TTC549 (cell line): ENCODE results near the gene BATF.

Source experiments
- FAIRE-seq: peaks from 2 replicates; lab custom pipeline; 2012; peaks lifted over from hg19 to GRCh38; lab: Jason Lieb, UNC

Gene BATF

DNA sequence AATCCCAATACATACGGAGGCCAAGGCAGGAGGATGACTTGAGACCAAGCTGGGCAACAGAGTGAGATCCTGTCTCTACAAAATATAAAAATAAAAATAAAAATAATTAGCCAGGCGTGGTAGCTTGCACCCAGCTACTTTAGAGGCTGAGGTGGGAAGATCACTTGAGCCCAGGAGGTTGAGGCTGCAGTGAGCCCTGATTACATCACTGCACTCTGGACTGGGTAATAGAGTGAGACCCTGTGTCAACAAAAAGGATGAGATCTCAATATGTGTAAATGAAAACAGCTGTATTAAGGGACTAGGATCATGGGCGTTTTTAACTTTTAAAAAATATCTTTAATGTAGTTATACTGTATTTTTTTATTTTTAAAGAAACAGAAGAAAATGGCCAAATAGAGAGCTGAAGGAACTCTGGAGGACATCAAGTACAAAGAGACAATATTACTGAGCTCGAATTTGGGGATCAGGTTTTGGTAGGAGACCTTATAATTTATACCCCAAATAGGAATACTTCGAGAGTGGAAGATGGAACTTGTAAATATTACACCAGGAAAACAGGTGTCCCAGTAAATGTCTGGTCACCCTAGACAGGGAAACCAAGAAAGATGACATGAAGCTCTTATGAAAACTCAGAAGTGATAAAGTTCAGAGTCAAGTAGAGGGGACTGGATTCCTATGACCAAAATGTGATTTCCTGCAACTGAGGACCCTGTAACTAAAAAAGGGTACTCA lies 13.1 kb downstream of the BATF start:
- no peak for FAIRE-seq

DNA sequence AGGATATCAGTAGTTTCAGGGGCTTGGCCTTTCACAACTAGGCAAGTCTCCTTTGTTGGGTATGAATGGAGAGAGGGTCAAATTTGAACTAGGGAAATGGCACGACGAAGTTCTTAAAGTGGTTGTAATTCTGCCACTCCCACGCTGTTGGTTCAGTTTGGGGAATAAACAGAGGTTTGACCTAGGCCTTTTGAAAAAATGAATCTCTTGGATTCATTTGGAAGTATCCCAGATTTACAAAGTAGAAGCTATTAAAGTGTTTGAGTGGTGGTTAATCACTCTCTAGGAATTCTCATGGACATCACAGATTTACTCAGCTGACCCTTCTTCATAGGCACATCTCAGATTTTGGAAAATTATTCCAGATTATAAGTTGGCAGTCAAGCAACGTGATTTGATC lies 14.8 kb downstream of the BATF start:
- no peak for FAIRE-seq

GRCh38 chr14:75539162-75539560 lies 16.9 kb downstream of the BATF start:
- FAIRE-seq, result no peak

- FAIRE-seq, result no peak
Measured at GRCh38 chr14:75539561-75540478, 17.6 kb downstream of the BATF start.

GRCh38 chr14:75540479-75540851 lies 18.2 kb downstream of the BATF start:
- FAIRE-seq, result no peak

- no peak for FAIRE-seq
Measured at GRCh38 chr14:75542588-75543091, 20.4 kb downstream of the BATF start.

DNA sequence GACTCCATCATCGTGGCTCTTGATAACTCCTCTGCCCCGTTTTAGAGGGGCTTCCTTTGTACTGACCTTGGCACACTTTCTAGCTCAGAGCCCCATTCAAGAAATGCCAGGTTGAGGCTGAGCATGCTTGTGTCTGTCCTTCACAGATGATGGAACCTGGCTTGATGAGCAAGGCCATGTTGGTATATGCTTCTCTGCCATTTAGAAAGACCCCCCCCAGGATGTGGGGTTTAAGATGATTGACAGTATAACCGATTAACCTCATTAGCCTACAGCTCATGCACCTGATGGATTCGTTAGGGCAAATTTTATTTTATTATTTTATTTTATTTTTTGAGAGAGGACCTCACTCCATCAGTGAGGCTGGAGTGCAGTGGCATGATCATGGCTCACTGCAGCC lies 21.0 kb downstream of the BATF start:
- FAIRE-seq, result no peak

GRCh38 chr14:75543786-75544185 lies 21.5 kb downstream of the BATF start:
- no peak for FAIRE-seq

GRCh38 chr14:75545907-75546306 lies 23.6 kb downstream of the BATF start:
- no peak for FAIRE-seq

DNA sequence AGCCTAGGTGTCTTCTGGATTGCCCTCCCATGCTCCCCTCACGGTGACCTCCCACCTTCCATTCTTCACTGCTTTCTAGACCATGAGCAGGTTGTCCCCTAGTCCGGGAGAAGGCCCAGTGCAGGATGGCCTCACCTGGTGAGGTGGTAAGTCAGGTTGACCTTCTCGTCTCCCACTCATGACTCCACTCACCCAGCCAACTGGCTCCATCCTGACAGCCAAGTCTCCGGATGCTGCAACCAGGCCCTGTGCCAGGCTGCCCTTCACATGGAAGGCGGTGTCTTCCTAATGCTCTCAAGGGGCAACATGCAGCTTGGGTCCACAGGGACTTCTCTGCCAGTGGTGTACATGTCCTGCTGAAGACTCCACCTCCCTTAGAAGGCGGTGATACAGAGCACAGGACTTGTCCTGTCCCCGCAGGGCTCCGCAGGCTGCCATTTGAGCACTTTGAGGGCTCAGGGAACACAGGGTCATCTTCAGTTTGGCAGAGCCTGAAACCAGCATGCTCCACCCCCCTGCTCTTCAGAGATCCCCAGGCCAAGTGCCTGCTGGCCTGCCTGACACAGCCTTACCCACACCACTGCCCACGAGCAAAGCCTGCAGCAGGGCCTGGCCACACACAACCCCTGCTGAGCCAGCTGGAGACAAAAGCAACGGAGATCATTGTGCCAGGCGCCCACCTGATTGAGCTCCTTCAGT lies 25.4 kb downstream of the BATF start:
- no peak for FAIRE-seq

DNA sequence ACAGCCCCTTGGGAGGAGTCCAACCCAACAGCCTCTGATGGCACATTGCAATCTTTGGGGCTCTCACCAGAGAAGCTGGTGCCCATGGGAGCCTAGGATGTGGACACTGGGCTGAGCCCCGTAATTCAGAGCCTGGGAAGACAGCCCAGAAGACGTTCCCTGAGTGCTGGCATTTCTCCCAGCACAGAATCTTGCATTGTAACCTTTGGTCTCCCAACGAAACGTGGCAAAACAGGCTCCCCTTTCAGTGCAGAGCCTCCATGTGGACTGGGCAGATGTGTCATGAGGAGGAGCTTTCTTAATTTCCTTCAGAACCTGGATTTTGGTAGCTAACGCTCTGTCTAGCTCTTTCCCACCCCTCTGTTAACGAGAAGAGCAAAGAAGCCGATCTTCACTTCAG lies 26.3 kb downstream of the BATF start:
- FAIRE-seq, result no peak

DNA sequence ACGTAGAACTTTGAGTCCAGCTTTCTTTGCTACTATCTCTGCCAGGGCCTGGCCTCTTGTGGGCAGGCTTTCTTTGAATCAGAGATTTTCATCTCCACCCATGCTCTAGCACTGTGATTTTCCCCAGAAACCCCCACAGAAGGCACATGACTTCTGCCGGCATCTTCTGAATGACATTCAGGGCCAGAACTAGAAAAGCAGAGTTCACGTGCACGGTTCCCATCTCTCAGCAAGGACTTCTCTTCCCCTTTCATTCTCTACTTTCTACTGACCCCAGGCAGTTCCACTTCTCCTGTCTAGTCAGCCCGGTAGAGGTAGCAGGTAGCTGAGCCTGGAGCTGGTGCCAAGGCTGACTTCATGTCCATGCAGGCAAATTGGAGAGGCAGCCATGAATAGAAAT lies 26.9 kb downstream of the BATF start:
- no peak for FAIRE-seq

- FAIRE-seq, result no peak
Measured at GRCh38 chr14:75551021-75551420, 28.8 kb downstream of the BATF start.

DNA sequence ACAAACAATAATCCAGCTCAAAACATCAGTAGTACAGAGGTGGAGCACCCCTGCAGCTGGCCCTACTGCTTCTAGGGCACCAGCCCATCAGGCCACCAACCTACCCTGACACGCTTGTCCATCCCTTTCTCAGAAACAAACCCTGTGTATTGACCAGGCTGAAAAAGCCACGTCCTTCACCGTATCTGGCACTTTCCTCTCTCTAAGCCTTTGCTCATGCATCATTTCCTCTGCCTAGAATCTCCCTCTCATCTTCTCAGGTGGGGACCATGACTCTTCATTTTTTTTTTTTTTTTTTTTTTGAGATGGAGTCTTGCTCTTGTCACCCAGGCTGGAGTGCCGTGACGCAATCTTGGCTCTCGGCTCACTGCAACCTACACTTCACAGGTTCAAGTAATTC lies 30.9 kb downstream of the BATF start:
- FAIRE-seq, result no peak

- no peak for FAIRE-seq
Measured at GRCh38 chr14:75553761-75554364, 31.6 kb downstream of the BATF start.

- no peak for FAIRE-seq
Measured at GRCh38 chr14:75554482-75554881, 32.2 kb downstream of the BATF start.

- FAIRE-seq, result no peak
Measured at GRCh38 chr14:75558440-75558839, 36.2 kb downstream of the BATF start.

- FAIRE-seq, result no peak
Measured at GRCh38 chr14:75559045-75559444, 36.8 kb downstream of the BATF start.

DNA sequence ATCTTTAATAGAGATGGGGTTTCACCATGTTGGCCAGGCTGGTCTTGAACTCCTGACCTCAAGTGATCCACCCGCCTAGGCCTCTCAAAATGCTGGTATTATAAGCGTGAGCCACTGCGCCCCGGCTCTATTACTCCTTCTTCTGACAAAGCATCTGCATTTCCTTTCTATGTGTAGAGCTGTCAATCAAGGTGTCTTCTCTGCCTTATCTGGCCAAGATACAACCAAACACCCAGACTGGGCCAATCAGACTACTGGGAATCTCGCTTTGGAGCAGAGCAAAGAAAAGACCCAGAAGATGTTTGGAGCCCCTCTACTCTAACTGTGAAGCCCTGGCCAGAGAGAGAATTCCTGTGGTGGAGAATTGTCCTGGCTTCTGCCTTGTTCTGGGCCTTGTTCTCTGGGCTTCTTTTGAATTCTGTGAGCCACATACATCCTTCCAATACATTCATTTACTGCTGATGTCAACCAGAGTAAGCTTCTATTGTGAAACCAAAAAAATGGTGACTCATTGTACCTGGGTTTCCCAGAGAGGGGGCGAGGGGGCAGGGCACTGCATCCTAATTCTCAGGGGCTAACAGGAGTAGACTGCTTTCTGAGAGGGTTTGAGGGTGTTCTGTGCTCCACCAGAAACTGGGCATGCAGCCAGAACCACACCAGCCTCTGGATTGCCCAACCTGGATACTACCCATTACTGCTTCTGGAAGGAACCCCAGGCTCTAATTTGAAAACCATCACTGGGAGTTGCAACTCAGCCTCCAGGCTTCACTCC lies 37.4 kb downstream of the BATF start:
- no peak for FAIRE-seq

DNA sequence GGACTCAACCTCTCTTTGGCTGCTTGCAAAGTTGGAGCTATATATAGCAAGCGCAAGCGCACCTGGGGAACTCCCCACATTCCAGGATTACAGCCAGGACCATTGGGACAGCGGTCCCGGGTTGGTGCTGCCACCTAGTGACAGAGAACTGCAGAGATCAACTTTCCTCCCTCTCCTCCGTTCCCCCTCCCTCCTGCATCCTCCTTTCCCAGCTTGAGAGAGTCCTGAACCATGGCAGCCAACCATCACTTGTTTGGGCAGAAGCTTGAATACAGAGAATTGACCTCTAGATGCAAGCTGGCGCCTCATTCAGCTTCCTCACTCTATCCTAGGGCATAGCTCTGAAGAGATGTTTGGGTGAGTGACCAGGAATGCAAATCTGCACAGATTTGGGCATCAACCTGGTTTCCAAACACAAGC lies 38.8 kb downstream of the BATF start:
- FAIRE-seq, result no peak

DNA sequence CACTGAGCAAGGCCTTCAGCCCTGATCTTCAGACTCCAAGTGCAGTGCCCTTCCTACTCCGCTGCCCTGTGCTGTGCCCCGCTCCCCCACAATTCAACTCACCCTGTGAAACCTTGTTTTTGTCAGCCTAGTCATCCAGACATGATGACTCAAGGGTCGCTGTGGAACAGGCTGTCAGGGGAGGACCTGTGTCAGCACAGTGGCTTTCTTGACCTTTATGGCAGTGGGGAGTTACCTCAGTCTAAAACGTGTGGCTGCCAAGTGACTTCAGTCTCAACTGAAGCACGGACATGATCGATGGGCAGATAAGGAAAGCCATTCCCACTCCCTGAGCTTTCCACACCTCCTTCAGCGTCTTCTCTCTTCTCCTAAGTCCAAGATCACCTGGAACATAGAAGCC lies 39.8 kb downstream of the BATF start:
- FAIRE-seq, result no peak

GRCh38 chr14:75562489-75562888 lies 40.2 kb downstream of the BATF start:
- no peak for FAIRE-seq
